ENCODE measurements around the gene ARHGAP40. TPM values are rescaled to one million over a fixed set of nuclear protein-coding genes. Genes with fewer than 3 reads are reported as not detected.
A peak's percentile ranks its signal among the peaks of the same experiment; 100 is the strongest.

The ARHGAP40 gene
- total and polyA plus RNA-seq, 9 of the 15 experiments (the other 6 are each of a cell fraction or from before 2014, with no cell fraction given), result not detected

DNA sequence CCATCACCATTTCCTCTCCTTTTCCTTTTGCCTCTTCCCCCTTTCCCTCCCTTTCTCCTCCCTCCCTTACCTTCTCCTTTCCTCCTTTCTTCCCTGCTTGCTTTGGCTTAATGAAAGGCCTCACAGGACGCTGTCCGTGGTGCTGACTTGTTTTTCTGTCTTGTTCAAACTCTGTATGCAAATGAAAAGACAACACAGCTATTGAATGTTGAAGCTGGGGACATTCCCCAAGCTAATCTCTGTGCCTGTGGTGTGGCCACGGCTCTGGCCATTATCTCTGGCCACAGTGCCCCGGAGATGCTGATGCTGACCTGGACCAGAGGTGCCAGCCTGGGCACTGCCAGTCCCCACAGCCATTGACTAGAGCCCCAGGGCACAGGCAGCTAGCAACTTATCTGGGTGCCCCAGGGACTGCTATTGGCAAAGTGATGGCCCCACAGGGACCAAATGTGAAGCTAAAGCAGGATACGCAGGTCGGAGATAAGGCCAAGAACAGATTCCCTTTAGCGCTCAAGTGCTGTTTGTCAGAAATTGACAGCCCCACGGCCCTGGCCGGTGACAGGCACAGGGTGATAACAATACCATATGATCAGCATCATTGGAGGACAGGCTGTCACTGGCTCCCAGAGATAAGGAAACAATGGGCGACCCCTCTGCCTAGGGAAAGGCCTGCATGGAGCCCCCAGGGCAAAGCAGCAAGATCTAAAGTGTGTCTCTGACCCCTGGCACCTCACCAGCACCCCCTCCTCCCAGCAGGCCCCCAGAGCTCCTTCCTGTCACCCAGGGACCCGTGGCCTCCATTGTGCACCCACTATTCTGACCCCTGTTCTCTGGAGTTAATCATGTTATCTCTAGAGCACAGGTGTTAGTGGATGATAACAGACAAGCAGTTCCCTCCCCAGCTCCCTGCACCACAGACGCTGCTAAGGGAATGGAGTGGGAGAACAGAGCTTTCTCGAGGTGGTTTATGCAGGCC lies 91.1 kb downstream of the ARHGAP40 start (continued):
- TF ChIP-seq SIX5 (IDR thresholded peaks at IDR 0.05; ENCODE audit: borderline replicate concordance in 1 of 2, insufficient read depth in 1 of 2, low read depth in 1 of 2, low read length in 2 of 2) (no peak), ASH1L (IDR thresholded peaks at IDR 0.05; ENCODE audit: borderline replicate concordance, low read depth, partially characterized antibody) (no peak), NR3C1 (CRISPR knock-in tag; IDR thresholded peaks at IDR 0.05) (peak; percentile 80; the same call in 1 of the 2 replicates), HCFC1 (IDR thresholded peaks at IDR 0.05; ENCODE audit: low read depth, low read length) (0 out of 2 replicates have a peak, but pooled peaks have one; percentile 21), FOXA1 (IDR thresholded peaks at IDR 0.05; ENCODE audit: borderline replicate concordance) (no peak), HEY1 (CRISPR knock-in tag; IDR thresholded peaks at IDR 0.05; ENCODE audit: borderline replicate concordance) (no peak), ZNF239 (CRISPR knock-in tag; IDR thresholded peaks at IDR 0.05) (no peak), NUFIP1 (IDR thresholded peaks at IDR 0.05; ENCODE audit: partially characterized antibody) (no peak), U2AF1 (optimal IDR thresholded peaks at IDR 0.05; ENCODE audit: low read depth, low read length) (no peak), ZNF146 (CRISPR knock-in tag; IDR thresholded peaks at IDR 0.05; ENCODE audit: unreplicated experiment) (no peak), LEF1 (IDR thresholded peaks at IDR 0.05) (no peak), ZNF436 (CRISPR knock-in tag; IDR thresholded peaks at IDR 0.05) (no peak), KDM4B (IDR thresholded peaks at IDR 0.05; ENCODE audit: borderline replicate concordance in 2 of 2, low read depth in 1 of 2) (no peak)
- TF ChIP-seq, protein P1, sequence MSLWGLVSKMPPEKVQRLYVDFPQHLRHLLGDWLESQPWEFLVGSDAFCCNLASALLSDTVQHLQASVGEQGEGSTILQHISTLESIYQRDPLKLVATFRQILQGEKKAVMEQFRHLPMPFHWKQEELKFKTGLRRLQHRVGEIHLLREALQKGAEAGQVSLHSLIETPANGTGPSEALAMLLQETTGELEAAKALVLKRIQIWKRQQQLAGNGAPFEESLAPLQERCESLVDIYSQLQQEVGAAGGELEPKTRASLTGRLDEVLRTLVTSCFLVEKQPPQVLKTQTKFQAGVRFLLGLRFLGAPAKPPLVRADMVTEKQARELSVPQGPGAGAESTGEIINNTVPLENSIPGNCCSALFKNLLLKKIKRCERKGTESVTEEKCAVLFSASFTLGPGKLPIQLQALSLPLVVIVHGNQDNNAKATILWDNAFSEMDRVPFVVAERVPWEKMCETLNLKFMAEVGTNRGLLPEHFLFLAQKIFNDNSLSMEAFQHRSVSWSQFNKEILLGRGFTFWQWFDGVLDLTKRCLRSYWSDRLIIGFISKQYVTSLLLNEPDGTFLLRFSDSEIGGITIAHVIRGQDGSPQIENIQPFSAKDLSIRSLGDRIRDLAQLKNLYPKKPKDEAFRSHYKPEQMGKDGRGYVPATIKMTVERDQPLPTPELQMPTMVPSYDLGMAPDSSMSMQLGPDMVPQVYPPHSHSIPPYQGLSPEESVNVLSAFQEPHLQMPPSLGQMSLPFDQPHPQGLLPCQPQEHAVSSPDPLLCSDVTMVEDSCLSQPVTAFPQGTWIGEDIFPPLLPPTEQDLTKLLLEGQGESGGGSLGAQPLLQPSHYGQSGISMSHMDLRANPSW (CRISPR knock-in tag; IDR thresholded peaks at IDR 0.05), result no peak
- TF ChIP-seq, protein P2, sequence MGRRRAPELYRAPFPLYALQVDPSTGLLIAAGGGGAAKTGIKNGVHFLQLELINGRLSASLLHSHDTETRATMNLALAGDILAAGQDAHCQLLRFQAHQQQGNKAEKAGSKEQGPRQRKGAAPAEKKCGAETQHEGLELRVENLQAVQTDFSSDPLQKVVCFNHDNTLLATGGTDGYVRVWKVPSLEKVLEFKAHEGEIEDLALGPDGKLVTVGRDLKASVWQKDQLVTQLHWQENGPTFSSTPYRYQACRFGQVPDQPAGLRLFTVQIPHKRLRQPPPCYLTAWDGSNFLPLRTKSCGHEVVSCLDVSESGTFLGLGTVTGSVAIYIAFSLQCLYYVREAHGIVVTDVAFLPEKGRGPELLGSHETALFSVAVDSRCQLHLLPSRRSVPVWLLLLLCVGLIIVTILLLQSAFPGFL (CRISPR knock-in tag; IDR thresholded peaks at IDR 0.05), result no peak
- TF ChIP-seq, protein P3, sequence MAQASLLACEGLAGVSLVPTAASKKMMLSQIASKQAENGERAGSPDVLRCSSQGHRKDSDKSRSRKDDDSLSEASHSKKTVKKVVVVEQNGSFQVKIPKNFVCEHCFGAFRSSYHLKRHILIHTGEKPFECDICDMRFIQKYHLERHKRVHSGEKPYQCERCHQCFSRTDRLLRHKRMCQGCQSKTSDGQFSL (CRISPR knock-in tag; IDR thresholded peaks at IDR 0.05), result no peak
- TF ChIP-seq, protein P3 (tag; IDR thresholded peaks at IDR 0.05), result no peak
- TF ChIP-seq, protein P4, sequence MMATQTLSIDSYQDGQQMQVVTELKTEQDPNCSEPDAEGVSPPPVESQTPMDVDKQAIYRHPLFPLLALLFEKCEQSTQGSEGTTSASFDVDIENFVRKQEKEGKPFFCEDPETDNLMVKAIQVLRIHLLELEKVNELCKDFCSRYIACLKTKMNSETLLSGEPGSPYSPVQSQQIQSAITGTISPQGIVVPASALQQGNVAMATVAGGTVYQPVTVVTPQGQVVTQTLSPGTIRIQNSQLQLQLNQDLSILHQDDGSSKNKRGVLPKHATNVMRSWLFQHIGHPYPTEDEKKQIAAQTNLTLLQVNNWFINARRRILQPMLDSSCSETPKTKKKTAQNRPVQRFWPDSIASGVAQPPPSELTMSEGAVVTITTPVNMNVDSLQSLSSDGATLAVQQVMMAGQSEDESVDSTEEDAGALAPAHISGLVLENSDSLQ (IDR thresholded peaks at IDR 0.05), result peak; percentile 86

All from K562 (cell line).